Liver (tissue), 9 donors: ENCODE results near the gene SLCO4A1. TPM values are rescaled to one million over a fixed set of nuclear protein-coding genes. Genes with fewer than 3 reads are reported as not detected.

ENCODE experiments used
- DNase-seq: peaks from one replicate; pipeline ENCODE4 v3.0.0-alpha.2; 2017; ENCODE audit warnings: low spot score
- H3K27ac ChIP-seq, 2 donors: one replicate each; pipeline ENCODE4 v1.7.0; 2013; ENCODE audit warnings: inconsistent platforms in 2 of 2, low read length in 2 of 2, control low read depth in 1 of 2, low read depth in 1 of 2, mild to moderate bottlenecking in 1 of 2
- H3K27me3 ChIP-seq, 4 donors: one replicate each; pipeline versions ENCODE4 v1.6.1 to v1.7.0; 2013; ENCODE audit warnings: low read length in 3 of 4, inconsistent platforms in 1 of 4, mild to moderate bottlenecking in 1 of 4, moderate library complexity in 1 of 4; ENCODE audit not compliant: control insufficient read depth in 4 of 4, insufficient read depth in 4 of 4
- H3K36me3 ChIP-seq, 4 donors: one replicate each; pipeline versions ENCODE4 v1.6.1 to v1.7.0; 2013; ENCODE audit warnings: low read length in 3 of 4, mild to moderate bottlenecking in 3 of 4, low read depth in 1 of 4, moderate library complexity in 1 of 4; ENCODE audit not compliant: control insufficient read depth in 4 of 4, insufficient read depth in 3 of 4
- H3K4me1 ChIP-seq, 4 donors: one replicate each; pipeline versions ENCODE4 v1.6.1 to v1.7.0; 2013; ENCODE audit warnings: low read length in 3 of 4, mild to moderate bottlenecking in 3 of 4, moderate library complexity in 1 of 4; ENCODE audit not compliant: control insufficient read depth in 4 of 4, insufficient read depth in 4 of 4
- H3K4me3 ChIP-seq, 3 donors: one replicate each; pipeline versions ENCODE4 v1.6.1 to v1.7.0; 2013; ENCODE audit warnings: low read length in 3 of 3, control low read depth in 1 of 3, low read depth in 1 of 3, mild to moderate bottlenecking in 1 of 3
- H3K9ac ChIP-seq, 2 donors: one replicate each; pipeline ENCODE4 v1.7.0; 2013; ENCODE audit warnings: low read length in 2 of 2, mild to moderate bottlenecking in 2 of 2, moderate library complexity in 2 of 2, control low read depth in 1 of 2, low read depth in 1 of 2
- H3K9me3 ChIP-seq, 4 donors: one replicate each; pipeline versions ENCODE4 v1.6.1 to v1.7.0; 2013; ENCODE audit warnings: low read length in 3 of 4; ENCODE audit not compliant: control insufficient read depth in 4 of 4
- CTCF ChIP-seq: fragments of 150-350 bp; IDR thresholded peaks from 2 replicates; pipeline ENCODE4 v1.5.1; 2017; ENCODE audit warnings: improper control_type of control experiment, low read depth, low read length; ENCODE audit not compliant: missing input control
- FOXA1 ChIP-seq: IDR thresholded peaks from 2 replicates; pipeline ENCODE4 v1.6.1; 2016; ENCODE audit warnings: antibody characterized with exemption
- GABPA ChIP-seq, 2 donors: IDR thresholded peaks in 1 of 2; conservative IDR thresholded peaks in 1 of 2; 2 replicates each; pipeline ENCODE4 v1.6.1; 2016; ENCODE audit warnings: antibody characterized with exemption in 2 of 2, mild to moderate bottlenecking in 1 of 2, moderate library complexity in 1 of 2
- HNF4A ChIP-seq, 2 donors: conservative IDR thresholded peaks; 2 replicates each; pipeline ENCODE4 v1.6.1; 2016; ENCODE audit warnings: antibody characterized with exemption in 2 of 2, mild to moderate bottlenecking in 2 of 2
- HNF4G ChIP-seq: IDR thresholded peaks from 2 replicates; pipeline ENCODE4 v1.6.1; 2016; ENCODE audit warnings: antibody characterized with exemption
- JUND ChIP-seq, 2 donors: IDR thresholded peaks; 2 replicates each; pipeline ENCODE4 v1.6.1; 2016; ENCODE audit warnings: antibody characterized with exemption in 2 of 2
- NR2F2 ChIP-seq: IDR thresholded peaks from 2 replicates; pipeline ENCODE4 v1.6.1; 2016; ENCODE audit warnings: antibody characterized with exemption
- RAD21 ChIP-seq, 2 donors: IDR thresholded peaks; 2 replicates each; pipeline ENCODE4 v1.6.1; 2016; ENCODE audit warnings: antibody characterized with exemption in 2 of 2, mild to moderate bottlenecking in 2 of 2
- SP1 ChIP-seq: IDR thresholded peaks from 2 replicates; pipeline ENCODE4 v1.6.1; 2018; ENCODE audit warnings: antibody characterized with exemption, mild to moderate bottlenecking
- TAF1 ChIP-seq: conservative IDR thresholded peaks from 2 replicates; pipeline ENCODE4 v1.6.1; 2016; ENCODE audit warnings: antibody characterized with exemption, mild to moderate bottlenecking
- YY1 ChIP-seq: IDR thresholded peaks from 2 replicates; pipeline ENCODE4 v1.6.1; 2016; ENCODE audit warnings: antibody characterized with exemption, mild to moderate bottlenecking
- ZBTB33 ChIP-seq: IDR thresholded peaks from 2 replicates; pipeline ENCODE4 v1.6.1; 2016; ENCODE audit warnings: antibody characterized with exemption
- whole genome bisulfite sequencing: extraction: QIAGEN DNeasy Blood & Tissue Kit; methylation state at CpG from one replicate; pipeline ENCODE4 v1.1.7; 2013; 5-methylcytosine and 5-hydroxymethylcytosine counted together
- polyA plus RNA-seq, 2 donors: library from polyadenylated mRNA; stranded (reverse) in 1 of 2; unstranded in 1 of 2; fragments of 200-250 nt in 1 of 2; fragments of >200 nt in 1 of 2; fragmentation: Nextera tagmentation in 1 of 2; extraction: Ambion mirVana in 1 of 2; gene quantifications; one replicate each; pipeline versions ENCODE4 v1.2.1 to v1.2.3, GENCODE V29; 2013 to 2015
- total RNA-seq, 2 donors: library from RNA; depleted of rRNA; stranded (reverse); fragments of >200 nt; gene quantifications; one replicate each; pipeline ENCODE4 v1.2.3, GENCODE V29; 2014
- TF ChIP-seq, protein P1 (sequence below): IDR thresholded peaks from 2 replicates; pipeline ENCODE4 v1.6.1; 2016; ENCODE audit warnings: antibody characterized with exemption, mild to moderate bottlenecking
- TF ChIP-seq, protein P2 (sequence below): IDR thresholded peaks from 2 replicates; pipeline ENCODE4 v1.6.1; 2016; ENCODE audit warnings: antibody characterized with exemption
- donor health status: healthy.
- donor health status: healthy.
- donor health status: healthy.
- donor health status: healthy.
- donor health status: healthy.

The SLCO4A1 gene
- total and polyA plus RNA-seq, 4 donors = 1.3 to 4.3 (median 2.6) TPM

DNA sequence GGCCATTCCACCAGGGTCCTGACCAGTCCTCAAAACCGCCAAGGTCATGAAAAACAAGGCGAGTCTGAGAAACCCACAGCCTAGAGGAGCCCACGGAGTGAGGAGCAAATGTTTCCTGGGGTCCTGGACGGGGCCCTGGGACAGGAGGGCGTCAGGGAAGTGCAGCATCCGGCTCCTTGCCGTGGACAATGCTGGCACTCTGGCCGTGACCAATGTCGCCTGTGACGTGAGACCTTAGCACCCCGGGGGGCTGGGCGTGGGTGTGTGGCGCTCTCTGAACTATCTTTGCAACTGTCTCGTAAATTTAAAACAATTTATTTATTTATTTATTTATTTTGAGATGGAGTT lies 34.1 kb upstream of the SLCO4A1 start (continued):
- TF ChIP-seq, protein P1, sequence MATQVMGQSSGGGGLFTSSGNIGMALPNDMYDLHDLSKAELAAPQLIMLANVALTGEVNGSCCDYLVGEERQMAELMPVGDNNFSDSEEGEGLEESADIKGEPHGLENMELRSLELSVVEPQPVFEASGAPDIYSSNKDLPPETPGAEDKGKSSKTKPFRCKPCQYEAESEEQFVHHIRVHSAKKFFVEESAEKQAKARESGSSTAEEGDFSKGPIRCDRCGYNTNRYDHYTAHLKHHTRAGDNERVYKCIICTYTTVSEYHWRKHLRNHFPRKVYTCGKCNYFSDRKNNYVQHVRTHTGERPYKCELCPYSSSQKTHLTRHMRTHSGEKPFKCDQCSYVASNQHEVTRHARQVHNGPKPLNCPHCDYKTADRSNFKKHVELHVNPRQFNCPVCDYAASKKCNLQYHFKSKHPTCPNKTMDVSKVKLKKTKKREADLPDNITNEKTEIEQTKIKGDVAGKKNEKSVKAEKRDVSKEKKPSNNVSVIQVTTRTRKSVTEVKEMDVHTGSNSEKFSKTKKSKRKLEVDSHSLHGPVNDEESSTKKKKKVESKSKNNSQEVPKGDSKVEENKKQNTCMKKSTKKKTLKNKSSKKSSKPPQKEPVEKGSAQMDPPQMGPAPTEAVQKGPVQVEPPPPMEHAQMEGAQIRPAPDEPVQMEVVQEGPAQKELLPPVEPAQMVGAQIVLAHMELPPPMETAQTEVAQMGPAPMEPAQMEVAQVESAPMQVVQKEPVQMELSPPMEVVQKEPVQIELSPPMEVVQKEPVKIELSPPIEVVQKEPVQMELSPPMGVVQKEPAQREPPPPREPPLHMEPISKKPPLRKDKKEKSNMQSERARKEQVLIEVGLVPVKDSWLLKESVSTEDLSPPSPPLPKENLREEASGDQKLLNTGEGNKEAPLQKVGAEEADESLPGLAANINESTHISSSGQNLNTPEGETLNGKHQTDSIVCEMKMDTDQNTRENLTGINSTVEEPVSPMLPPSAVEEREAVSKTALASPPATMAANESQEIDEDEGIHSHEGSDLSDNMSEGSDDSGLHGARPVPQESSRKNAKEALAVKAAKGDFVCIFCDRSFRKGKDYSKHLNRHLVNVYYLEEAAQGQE = no peak

DNA sequence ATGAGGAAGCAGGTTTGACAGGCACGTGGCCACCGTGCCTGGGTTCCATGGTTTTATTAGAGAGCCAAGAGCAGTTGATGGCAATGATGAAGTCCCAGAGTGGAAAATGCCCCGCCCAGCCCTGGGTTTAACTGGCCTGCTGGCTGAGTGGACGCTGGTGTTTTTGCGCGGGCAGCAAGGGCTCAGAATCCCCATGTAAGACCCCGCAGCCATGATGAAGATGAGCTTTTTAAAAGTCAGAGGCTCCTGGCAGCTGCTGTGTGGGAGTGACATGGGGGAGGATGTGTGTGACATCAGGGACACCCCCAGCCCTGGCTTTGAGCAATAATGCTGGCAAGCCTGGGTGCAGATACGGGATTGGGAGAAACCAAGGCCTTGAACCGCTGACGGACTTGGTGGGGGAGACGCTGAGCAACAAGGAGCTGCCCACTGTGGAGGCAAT lies 33.0 kb upstream of the SLCO4A1 start:
- no peak for DNase-seq
- 86% methylated on average over 11 of the region's 11 CpGs for WGBS

More for the DNA sequence above, 33.0 kb upstream of the SLCO4A1 start:
- no peaks in the 10 kb centered on the region for H3K9me3 ChIP-seq
- TF ChIP-seq, protein P1 = no peak
- TF ChIP-seq, protein P2, sequence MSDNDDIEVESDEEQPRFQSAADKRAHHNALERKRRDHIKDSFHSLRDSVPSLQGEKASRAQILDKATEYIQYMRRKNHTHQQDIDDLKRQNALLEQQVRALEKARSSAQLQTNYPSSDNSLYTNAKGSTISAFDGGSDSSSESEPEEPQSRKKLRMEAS = no peak
- TF ChIP-seq ZBTB33 = no peak
- no peak for TF ChIP-seq YY1
- no peak for TF ChIP-seq FOXA1
- no peak for TF ChIP-seq CTCF
- no peak for TF ChIP-seq RAD21 (IDR thresholded peaks at IDR 0.05)
- no peak for TF ChIP-seq JUND (IDR thresholded peaks at IDR 0.05)
- TF ChIP-seq TAF1 = no peak
- no peak for TF ChIP-seq HNF4G
- TF ChIP-seq GABPA (IDR thresholded peaks at IDR 0.05 in 1 of 2, conservative IDR thresholded peaks at IDR 0.05 in 1 of 2) = no peak
- TF ChIP-seq SP1 = no peak
- TF ChIP-seq NR2F2 = no peak
- no peak for TF ChIP-seq HNF4A (conservative IDR thresholded peaks at IDR 0.05)
- no peak overlapping the region for H3K27ac ChIP-seq
- peaks cover 0 to 6% (median 4%) of the 10 kb centered on the region in 4 donors for H3K4me1 ChIP-seq
- H3K9ac ChIP-seq = no peak overlapping the region
- no peak overlapping the region for H3K4me3 ChIP-seq
- peaks cover 0 to 4% (median 0%) of the 10 kb centered on the region in 4 donors for H3K27me3 ChIP-seq
- H3K36me3 ChIP-seq = no peaks in the 10 kb centered on the region
